ENCODE data around the gene SV2C.
"Not testable (repeated sequence)": the region's sequence is repeated elsewhere in the genome, so short reads cannot be mapped to it uniquely, and the experiment has no call there.

The SV2C gene

GRCh38 chr5:76314643-76315042 is 231.5 kb downstream of the SV2C start:
- DNase-seq: no peak

DNA sequence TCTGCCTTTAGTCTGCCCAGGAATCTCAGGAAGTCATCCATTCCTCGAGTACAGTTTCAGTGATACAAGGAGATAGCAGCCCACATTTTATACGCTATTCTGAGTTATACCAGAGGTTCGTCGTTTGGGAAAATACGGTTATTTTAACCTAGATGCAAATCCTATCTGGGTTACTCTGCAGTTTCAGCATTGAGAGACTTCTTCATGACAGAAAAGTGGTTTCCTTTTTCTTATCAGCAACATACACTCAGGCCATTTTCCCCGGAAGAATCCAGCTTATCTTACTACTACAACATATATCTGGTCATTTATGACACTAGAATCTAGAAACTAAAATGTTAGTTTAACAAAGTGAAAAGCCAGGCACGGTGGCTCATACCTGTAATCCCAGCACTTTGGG is 236.5 kb downstream of the SV2C start:
- no peak for DNase-seq

- DNase-seq: not testable (repeated sequence)
These were observed 240.3 kb downstream of the SV2C start for GRCh38 chr5:76323494-76323893.

DNA sequence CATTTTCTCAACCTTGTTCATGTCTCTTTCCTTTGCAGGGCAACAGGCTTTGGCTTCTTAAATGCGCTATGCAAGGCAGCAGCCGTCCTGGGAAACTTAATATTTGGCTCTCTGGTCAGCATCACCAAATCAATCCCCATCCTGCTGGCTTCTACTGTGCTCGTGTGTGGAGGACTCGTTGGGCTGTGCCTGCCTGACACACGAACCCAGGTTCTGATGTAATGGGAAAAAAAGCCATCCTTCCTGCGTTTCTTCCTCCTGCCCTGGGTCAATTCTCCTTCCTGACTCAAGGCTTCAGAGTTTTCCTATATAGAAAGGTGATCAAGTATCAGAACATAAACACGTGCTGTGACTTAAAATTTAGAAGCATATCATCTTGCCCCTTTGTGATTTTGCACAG is 242.1 kb downstream of the SV2C start:
- DNase-seq: no peak

DNA sequence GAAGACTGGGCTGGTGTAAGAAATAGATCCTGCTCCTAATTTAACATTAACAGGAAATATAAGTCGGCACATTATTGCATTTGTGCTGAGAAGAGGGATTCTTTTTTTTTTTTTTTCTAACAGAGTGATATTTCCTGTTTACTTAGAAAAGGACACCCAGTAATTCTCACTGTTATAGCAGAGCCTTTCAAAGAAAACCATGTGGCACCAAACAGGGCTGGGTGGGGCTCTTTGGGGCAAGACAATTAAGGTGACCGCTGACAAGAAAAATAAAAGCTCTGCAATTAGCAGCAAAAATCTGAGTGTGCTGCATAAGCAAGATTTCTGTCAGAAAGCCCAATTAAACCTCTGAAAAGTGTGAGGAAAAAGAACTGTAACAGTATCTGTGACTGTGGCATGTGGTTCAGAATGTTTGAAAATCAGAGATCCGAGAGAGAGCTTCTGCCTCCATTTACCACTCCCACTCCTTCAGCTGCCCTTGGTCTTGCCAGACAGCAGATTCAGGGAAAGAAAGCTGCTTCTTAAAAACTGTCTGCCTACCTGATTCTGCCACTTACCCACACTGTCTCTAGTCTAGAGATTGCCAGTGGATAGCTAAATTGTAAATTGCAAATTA is 242.8 kb downstream of the SV2C start:
- peak; percentile 38 to 73 for DNase-seq

GRCh38 chr5:76326577-76327302 is 243.6 kb downstream of the SV2C start:
- DNase-seq: no peak

DNA sequence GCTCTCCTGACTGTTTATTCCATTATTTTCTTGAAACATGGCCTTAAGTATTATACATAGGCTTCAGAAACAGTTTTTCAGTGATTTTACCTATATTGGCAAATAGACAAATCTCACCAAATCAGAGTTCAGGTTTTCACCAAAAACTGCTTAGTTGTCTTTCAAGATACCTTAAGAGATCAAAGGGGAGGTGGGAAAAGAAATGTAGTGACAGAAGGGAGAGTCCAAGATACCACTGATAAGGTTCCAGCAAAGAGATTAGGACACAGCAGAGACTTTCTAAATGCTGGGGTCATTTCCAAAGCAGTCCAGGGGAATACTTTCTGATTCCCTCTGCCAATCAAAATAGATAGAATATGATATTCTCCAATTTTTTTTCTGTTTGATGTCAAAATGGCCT is 246.2 kb downstream of the SV2C start:
- no peak for DNase-seq

DNA sequence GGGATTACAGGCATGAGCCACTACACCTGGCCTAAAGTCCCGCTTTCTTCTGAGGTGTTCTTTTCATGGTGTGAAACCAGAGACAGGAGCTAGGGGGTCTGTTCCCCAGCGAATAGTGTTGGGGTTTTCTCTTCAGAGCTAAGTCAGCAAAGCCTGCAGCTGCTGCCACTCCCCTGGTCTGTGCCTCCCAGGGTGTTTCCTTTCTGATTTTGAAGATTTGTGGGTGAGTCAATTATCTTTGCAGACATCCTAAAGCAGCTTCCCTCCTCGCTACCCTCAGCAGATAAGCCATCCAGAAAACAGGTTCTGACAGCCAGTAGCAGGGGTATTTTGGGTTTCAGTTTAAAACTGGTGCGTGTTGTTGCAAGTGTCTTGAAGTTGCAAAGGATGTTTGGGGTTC is 247.9 kb downstream of the SV2C start:
- DNase-seq: peak in 1 of 2 donors; percentile 36

DNA sequence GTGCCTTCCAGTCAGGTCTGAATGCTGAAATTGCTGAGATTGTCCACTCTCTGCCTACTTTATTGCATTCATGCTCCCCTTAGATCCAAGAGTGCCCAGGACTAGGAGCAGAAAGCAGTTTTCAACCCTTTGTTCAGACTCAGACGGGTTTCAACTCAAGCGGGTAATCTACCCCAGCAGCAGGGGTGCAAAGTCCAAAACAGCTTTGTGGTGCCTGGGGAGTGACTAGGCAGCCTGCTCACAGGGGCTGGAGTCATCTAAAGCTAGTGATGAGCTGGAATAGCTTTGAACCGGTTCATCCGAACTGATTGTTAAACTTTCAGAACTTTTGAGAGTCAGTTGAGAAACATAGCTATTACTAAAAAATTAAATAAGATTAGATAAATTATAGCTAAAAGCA is 248.9 kb downstream of the SV2C start:
- DNase-seq: no peak

DNA sequence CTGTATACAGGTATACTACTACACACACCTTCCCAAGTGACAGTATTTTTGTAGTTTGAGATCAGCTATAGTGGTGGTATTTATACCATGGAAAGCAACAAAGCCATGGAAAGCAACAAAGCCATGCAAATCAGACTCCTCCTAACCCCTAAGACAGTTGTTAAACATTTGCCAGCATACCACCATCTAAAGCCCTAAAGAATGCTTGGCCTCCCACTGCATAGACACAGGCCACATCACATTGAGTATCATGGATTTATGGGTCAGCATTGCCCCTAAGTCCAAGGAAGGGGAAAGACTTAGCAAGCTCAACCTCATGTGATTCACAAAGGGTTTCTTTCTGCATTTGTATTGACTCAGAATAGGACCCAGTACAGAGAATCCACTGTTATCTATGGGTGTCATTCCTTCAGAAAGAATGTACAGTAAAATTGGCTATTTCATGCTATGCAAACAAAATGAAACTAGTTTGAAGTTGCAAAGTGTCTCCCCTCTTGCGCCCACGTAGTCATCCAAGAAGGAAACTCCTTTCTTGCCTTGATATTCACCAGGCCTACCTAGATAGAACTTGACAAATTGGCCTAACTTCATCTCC is 249.5 kb downstream of the SV2C start:
- no peak for DNase-seq

DNA sequence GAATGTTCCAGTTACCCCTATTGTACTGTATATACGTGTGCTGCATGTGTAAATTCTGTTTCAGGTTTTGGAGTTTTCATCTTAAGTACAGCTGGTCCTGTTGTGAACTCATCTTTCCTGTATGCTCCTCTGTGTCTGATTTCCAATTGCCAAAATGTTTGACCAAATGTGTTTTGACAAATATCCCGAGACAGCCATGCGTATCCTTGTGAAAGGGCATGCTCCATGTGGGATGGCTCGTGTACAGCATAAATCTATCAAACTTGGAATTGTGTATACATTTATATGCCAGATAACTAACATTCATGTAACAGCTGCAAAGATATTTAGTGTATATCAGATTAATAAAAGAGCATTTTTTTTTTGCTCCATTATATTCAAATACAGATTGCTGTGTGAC is 250.4 kb downstream of the SV2C start:
- DNase-seq: no peak

GRCh38 chr5:76334574-76334973 is 251.4 kb downstream of the SV2C start:
- DNase-seq: no peak

GRCh38 chr5:76335451-76335850 is 252.3 kb downstream of the SV2C start:
- not testable (repeated sequence) for DNase-seq

DNA sequence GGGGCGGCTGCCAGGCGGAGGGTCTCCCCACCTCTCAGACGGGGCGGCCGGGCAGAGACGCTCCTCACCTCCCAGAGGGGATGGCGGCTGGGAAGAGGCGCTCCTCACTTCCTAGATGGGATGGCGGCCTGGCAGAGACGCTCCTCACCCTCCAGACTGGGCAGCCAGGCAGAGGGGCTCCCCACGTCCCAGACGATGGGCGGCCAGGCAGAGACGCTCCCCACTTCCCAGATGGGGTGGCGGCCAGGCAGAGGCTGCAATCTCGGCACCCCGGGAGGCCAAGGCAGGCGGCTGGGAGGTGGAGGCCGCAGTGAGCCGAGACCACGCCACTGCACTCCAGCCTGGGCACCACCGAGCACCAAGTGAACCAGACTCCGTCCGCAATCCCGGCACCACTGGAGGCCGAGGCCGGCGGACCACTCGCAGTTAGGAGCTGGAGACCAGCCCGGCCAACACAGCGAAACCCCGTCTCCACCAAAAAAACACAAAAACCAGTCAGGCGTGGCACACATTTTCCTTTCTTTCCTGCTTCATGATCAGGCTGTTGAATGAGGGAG is 253.1 kb downstream of the SV2C start:
- DNase-seq: not testable (repeated sequence)

GRCh38 chr5:76337953-76338451 is 254.8 kb downstream of the SV2C start:
- peak; percentile 53 to 70 for DNase-seq

DNA sequence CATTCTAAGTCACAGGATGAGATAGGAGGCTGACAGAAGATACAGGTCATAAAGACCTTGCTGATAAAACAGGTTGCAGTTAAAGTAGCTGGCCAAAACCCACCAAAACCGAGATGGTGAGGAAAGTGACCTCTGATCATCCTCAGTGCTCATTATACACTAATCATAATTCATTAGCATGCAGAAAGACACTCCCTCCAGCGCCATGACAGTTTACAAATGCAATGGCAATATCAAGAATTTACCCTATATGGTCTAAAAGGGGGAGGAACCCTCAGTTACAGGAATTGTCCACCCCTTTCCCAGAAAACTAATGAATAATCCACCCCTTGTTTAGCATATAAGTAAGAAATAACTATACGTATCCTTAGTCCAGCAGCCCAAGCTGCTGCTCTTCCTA is 256.7 kb downstream of the SV2C start:
- no peak for DNase-seq

DNA sequence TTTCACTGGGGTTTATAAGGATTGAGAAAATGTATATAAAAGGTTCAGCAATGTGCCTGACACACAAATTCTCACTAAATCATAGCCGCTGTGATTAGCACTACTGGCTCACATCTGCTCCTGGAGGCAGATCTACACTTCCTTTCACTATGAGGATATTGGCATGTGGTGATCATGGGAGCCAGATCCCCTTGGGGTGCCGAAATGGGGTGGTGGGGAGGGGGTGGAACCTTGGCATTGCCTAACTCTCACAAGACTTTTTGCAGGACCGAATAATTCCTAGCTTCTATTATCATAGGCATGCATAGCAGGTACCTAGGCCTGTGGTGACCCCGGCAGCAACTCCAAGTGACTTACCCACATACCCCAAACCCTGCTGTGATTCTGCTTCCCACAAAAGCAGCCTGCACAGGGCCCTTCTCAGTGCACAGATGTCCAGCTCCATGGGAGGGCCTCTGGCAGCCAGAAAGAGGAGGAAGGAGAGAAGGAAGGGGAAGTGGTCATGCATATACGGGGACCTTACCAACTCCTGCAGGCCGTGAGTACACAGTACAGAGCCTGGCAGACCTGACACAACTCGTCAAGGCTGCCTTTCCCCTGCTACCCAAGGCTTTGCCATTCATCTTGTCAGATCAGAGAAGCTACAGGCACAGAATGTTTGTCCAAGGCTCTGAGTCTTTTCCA is 258.6 kb downstream of the SV2C start:
- peak in 1 of 2 donors; percentile 20 for DNase-seq

- no peak for DNase-seq
These were observed 259.3 kb downstream of the SV2C start for GRCh38 chr5:76342474-76342873.

- DNase-seq: no peak
These were observed 262.4 kb downstream of the SV2C start for GRCh38 chr5:76345582-76345981.

- DNase-seq: no peak
These were observed 268.0 kb downstream of the SV2C start for GRCh38 chr5:76351176-76351575.

DNA sequence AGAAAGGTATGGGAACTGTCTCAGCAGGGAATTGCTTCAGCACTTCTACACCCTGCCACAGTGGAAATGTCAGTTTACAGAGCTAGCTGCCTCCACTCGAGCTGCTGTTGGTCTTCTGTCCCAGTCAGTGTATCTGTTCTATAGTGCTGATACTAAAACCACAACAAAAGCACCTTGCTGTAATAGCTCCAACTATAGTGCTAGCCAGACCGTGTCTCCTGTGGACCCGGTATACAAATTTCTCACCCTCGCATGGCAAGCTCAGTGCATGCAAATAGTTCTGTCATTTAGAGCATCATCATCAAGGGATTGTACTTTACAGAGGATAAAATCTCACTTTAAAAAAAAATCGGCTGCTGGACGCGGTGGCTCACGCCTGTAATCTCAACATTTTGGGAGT is 268.4 kb downstream of the SV2C start:
- DNase-seq: peak in 1 of 2 donors; percentile 48

GRCh38 chr5:76356887-76357286 is 273.7 kb downstream of the SV2C start:
- DNase-seq: no peak

Data from CD4-positive, alpha-beta T cell treated with Interleukin-4 for 1 hour (primary cell).